Endometrial microvascular endothelial cells (primary cell): ENCODE data around the gene GAS2L1. TPM values are rescaled to one million over a fixed set of nuclear protein-coding genes. Genes with fewer than 3 reads are reported as not detected.

Experiments
- in situ Hi-C: cut with HindIII; loops from 2 replicates; pipeline ENCODE4 v1.10.0; 2017; ENCODE audit warnings: low sequenced_read_pairs, low pct_unique_long_range_greater_than_20kb; ENCODE audit errors: inconsistent ontology term
- total RNA-seq: library from RNA; depleted of rRNA; stranded (reverse); fragments of >200 nt; gene quantifications from one replicate; pipeline ENCODE4 v1.2.3, GENCODE V29; 2015; ENCODE audit errors: inconsistent ontology term

The GAS2L1 gene
- total RNA-seq, 1 donor from 2014 or later = 39.6 TPM

DNA sequence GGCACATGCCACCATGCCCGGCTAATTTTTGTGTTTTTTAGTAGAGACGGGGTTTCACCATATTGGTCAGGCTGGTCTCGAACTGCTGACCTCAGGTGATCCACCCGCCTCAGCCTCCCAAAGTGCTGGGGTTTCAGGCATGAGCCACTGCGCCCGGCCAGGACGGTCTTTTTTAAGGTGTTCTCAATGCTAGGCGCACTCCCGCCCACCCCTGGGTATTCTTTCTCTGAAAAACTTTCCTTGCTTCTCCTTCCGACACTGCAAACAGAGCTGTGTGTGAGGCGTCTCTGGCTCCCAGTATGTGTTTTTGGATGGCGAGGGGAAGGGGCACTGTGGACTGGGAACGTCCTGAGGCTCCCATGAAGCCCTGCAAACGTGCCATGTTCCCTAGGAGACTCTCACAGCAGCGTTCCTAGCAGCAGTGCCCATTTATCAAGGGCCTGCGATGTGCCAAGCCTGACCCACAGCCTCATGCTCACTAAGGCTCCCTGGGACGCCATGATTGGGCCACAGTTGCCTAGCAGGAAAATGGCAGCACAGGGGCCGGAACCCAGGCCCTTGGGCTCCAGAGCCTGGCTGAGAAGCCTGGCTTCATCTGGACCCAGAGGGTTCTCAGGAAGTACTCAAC lies 11.5 kb downstream of the GAS2L1 start:
- in situ Hi-C loops = no loop called here

- in situ Hi-C loops = no loop called here
Observed at GRCh38 chr22:29319072-29319471, 12.6 kb downstream of the GAS2L1 start.

- in situ Hi-C loops = no loop called here
Observed at GRCh38 chr22:29320546-29320945, 14.1 kb downstream of the GAS2L1 start.

GRCh38 chr22:29323641-29324040 lies 17.2 kb downstream of the GAS2L1 start:
- in situ Hi-C loops = no loop called here

- in situ Hi-C loops = no loop called here
Observed at GRCh38 chr22:29325356-29325755, 18.9 kb downstream of the GAS2L1 start.

DNA sequence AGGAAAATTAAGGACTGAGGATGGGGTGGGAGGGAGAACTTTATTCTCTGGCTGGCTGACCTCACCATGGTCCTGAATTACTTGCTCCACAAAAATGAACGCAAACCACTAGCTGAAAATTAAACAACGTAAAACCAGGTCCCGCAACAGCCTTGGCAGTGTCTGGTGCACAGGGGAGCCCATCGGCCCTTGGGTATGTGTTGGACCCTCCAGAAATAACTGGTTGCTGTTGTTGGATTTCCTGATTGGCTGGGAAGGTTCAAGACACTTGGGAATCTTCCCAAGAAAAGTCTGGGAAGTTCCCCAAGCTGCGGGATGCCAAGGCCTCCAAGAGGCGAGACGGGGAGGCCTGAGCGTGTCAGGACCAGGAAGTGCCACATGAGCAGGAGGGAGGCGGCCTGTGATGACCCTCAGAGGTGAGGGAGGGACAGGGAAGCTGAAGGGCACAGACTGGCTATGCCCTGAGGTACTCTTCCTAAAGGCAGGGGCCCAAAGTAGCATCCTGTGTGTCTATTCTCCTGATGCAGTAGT lies 19.4 kb downstream of the GAS2L1 start:
- in situ Hi-C loops = no loop called here

DNA sequence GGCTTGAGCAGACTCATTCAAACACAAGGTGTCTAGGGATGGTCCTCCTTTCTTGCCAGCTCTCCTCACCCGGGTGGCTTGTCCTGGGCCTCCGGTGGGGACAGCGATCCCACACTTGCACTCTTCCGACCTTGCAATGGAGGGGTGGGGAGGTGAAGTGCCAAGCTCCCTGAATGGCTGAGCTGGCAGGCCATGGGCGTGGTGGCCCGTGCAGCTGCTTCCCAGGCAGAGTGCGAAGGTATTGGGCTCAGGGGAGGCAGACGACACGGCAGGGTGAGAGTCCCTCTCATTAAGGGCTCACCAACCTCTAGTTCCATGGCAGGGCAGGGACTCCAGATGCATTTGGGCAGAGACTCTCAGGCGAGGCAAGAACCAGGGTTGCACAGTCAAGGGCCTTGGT lies 20.0 kb downstream of the GAS2L1 start:
- in situ Hi-C loops = no loop called here

GRCh38 chr22:29327089-29327764 lies 20.8 kb downstream of the GAS2L1 start:
- in situ Hi-C loops = no loop called here

DNA sequence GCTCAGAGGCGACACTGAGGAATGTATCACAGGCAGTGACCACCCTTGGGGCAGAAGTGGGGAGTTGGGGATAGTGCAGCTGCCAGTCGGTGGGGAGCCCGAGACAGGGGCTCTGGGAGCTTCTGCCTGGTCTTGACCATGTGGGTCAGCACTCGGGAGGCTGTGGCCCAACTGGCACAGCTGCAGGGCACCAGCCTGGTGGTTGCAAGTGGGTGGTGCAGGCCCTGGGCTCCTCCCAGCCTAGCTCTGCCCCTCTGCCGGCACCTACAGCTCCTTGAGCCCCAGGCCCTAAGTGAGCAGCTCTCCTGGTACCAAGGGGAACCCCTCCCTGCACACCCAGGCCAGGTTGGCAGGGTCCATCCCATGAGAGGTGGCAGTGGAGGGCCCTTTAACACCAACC lies 21.6 kb downstream of the GAS2L1 start:
- in situ Hi-C loops = no loop called here

DNA sequence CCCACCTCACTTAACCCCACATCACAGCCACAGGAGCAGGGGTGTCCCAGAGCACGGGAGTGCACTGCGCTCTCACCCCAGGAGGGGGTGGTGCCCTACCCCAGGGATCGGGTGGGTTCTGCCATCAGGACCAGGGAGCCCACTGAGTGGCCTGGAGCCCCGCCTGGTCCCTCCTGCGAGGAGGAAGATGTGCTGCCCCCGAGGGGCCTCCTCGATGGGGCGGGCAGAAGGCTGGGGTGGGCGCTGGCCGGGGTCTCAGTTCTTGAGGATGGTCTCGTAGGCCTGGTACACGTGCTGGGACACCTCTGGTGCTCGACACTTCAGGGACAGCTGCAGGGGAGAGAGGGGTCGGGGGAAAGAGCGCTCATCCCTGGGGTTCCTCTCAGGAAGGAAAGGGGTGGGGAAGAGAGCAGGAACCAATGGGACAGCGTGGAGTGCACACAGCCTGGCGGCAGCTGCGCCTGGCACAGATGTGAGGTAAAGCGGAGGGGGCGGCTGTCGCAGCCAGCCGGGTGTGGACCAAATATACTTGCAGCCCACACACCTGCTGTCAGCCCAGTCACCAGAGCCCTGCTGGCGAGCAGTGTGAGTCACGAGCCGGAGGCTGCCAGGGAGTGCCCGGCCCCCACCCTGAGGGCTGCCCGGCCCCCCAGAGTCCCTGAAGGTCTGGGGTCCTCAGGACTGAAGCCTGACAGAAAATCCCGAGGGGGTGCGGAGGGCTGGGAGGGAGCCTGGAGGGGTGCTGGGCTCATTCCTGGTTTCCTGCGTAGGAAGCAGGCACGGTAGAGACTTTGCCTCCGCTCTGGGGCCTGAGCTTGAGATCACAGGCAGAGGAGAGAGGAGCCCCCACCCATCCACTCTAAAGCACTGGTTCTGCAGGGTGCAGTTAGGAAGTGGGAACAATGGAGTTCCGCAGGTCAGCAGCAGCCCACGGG lies 22.4 kb downstream of the GAS2L1 start:
- in situ Hi-C loops = no loop called here

DNA sequence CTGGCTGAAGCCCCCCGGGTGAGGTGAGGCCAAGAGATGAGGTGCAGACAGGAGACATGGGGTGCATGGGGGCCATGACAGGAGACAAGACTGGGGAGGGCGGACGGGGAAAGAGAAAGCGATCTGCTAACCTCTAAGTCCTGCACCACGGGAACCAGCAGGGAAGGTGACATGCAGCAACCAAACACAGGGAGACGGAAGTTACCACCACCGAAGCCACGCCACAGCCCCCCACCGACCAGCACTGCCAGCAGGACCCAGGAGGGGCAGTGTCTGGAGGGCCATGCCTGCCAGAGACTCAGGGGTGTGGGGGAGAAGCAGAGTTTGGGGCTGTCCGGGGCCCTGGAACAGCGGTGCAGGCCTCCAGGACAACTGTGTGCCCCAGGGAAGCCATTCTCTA lies 23.1 kb downstream of the GAS2L1 start:
- in situ Hi-C loops = no loop called here

DNA sequence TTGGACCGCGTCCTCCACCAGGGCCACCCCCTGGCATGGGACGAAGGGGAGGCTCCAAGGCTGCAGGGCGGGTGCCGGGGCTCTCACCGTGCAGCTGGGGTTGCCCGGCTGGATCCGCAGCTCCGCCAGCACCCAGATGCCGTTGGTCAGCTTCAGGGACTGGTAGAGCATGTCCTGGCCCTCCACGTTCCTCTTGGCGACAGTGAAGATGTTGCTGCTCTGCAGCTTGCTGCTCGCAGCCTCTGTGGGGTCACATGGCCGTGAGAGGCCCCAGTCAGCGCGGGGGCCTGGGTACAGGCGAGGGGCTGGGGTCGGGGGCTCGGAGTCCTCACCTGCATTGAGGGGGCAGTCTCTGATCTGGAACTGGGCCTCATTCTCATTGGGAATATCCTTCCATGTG lies 23.8 kb downstream of the GAS2L1 start:
- in situ Hi-C loops = no loop called here

DNA sequence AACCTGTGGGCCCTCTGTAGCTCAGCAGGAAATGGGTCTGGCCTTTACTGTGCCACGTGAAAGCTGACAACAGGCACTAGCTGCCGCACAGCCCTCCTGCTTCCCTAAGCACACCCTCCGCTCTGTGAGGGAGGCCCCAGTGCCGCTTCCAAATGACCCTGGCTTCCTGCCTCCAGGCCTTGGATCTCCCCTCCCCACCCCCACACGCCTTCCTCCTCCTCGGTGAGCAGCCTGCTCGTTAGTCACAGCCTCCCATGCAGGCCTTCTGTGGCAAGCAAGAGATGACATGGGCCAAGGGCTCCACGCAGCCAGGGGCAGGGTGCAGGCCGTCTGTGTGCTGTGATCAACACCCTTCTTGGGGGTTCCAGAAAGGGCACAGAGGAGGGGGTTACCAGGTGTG lies 24.3 kb downstream of the GAS2L1 start:
- in situ Hi-C loops = no loop called here

- in situ Hi-C loops = no loop called here
Observed at GRCh38 chr22:29331213-29331612, 24.8 kb downstream of the GAS2L1 start.

- in situ Hi-C loops = no loop called here
Observed at GRCh38 chr22:29331658-29332300, 25.3 kb downstream of the GAS2L1 start.

DNA sequence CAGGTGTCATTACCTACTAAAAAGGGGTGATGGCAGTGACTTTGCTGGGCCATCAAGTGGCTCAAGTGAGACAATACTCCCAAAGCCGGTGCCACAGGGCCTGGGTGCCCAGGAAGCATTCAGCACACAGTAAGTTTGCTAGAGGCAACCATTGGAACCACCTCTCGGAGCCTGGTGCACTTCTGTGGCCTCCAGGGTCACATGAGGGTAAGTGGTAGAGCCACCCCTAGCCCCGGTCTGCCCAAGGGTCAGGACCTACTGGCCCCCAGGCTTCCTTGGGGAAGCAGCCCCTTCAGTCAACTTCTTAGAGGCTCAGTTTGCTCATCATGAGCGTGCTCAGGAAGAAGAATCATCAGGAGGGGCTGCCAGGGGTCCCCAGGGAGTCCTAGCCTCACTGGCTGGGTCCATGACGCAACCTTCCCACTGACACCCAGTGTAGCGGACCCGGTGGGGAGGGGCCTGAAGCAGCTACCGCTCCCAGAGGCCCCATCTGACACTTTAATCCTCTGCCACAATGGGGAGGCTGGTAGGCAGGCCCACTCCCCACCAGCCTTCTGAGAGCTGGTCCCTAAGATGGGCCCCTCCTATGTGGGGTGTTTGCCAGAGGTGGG lies 26.5 kb downstream of the GAS2L1 start:
- in situ Hi-C loops = no loop called here

- in situ Hi-C loops = no loop called here
Observed at GRCh38 chr22:29334148-29334547, 27.7 kb downstream of the GAS2L1 start.

GRCh38 chr22:29334696-29335344 lies 28.4 kb downstream of the GAS2L1 start:
- in situ Hi-C loops = no loop called here
